ENCODE measurements around the gene CHRFAM7A. TPM values are rescaled to one million over a fixed set of nuclear protein-coding genes. Genes with fewer than 3 reads are reported as not detected.

The CHRFAM7A gene
- 0.15 TPM in 1 of 2 replicates, not detected in the other for total RNA-seq

GRCh38 chr15:30392766-30393663 is at the start of gene CHRFAM7A:
Gene CHRFAM7A (minus strand): TSS chr15:30393540. CDS start chr15:30383351, 10,189 bp downstream.

GRCh38 chr15:30414160-30414559 is 20.8 kb upstream of the CHRFAM7A start, which contains the start of gene GOLGA8R:
Gene GOLGA8R (minus strand): TSS chr15:30414260. CDS start chr15:30414162, 98 bp downstream.

Other genes with a start within 250 kb of the CHRFAM7A start
- 0.30 and 0.50 TPM in 2 replicates for gene GOLGA8R, start 20.7 kb upstream of the CHRFAM7A start, total RNA-seq
- not detected in 2 replicates for gene GOLGA8Q, start 158.5 kb upstream of the CHRFAM7A start, total RNA-seq
- 0.15 TPM in 1 of 2 replicates, not detected in the other for gene GOLGA8H, start 210.5 kb upstream of the CHRFAM7A start, total RNA-seq